ENCODE data around the gene SLC35D2.
A peak's percentile ranks its signal among the peaks of the same experiment; 100 is the strongest.
"Not testable (repeated sequence)": the region's sequence is repeated elsewhere in the genome, so short reads cannot be mapped to it uniquely, and the experiment has no call there.

SLC35D2 gene

GRCh38 chr9:96376891-96377874, 6.3 kb downstream of the SLC35D2 start:
- TF ChIP-seq CTCF (IDR thresholded peaks at IDR 0.05) = no peak
- H3K4me3 Mint-ChIP-seq = peak overlapping the region; percentile 16
- no peaks in the 10 kb centered on the region for H3K9me3 Mint-ChIP-seq
- H3K27me3 Mint-ChIP-seq (ENCODE audit: low read depth, poor library complexity) = peaks cover 12% of the 10 kb centered on the region
- peak overlapping the region; percentile 57 for H3K27ac Mint-ChIP-seq
- H3K4me1 Mint-ChIP-seq = peaks cover 32% of the 10 kb centered on the region
- peak; percentile 10 for DNase-seq
- H3K36me3 Mint-ChIP-seq (ENCODE audit: low read depth) = no peaks in the 10 kb centered on the region

GRCh38 chr9:96375507-96375906, 8.0 kb downstream of the SLC35D2 start:
- not testable (repeated sequence) for DNase-seq; H3K4me3 Mint-ChIP-seq; H3K36me3 Mint-ChIP-seq (ENCODE audit: low read depth); H3K27ac Mint-ChIP-seq; H3K27me3 Mint-ChIP-seq (ENCODE audit: low read depth, poor library complexity); H3K9me3 Mint-ChIP-seq
- H3K4me1 Mint-ChIP-seq = peaks cover 19% of the 10 kb centered on the region

GRCh38 chr9:96367943-96368342, 15.6 kb downstream of the SLC35D2 start:
- no peak for TF ChIP-seq CTCF (IDR thresholded peaks at IDR 0.05)
- H3K27me3 Mint-ChIP-seq (ENCODE audit: low read depth, poor library complexity) = no peaks in the 10 kb centered on the region
- peaks cover 23% of the 10 kb centered on the region for H3K36me3 Mint-ChIP-seq (ENCODE audit: low read depth)
- no peaks in the 10 kb centered on the region for H3K4me1 Mint-ChIP-seq
- no peak overlapping the region for H3K27ac Mint-ChIP-seq
- no peak for DNase-seq
- no peak overlapping the region for H3K4me3 Mint-ChIP-seq
- peaks cover 9% of the 10 kb centered on the region for H3K9me3 Mint-ChIP-seq

GRCh38 chr9:96363175-96363967, 20.1 kb downstream of the SLC35D2 start:
- Mint-ChIP-seq H3K9me3 (no peaks in the 10 kb centered on the region), H3K4me3 (no peak overlapping the region), H3K27ac (no peak overlapping the region), H3K27me3 (ENCODE audit: low read depth, poor library complexity) (no peaks in the 10 kb centered on the region), H3K36me3 (ENCODE audit: low read depth) (peaks cover 34% of the 10 kb centered on the region), H3K4me1 (no peaks in the 10 kb centered on the region)
- TF ChIP-seq CTCF (IDR thresholded peaks at IDR 0.05) = no peak
- DNase-seq = no peak

GRCh38 chr9:96362119-96362518, 21.4 kb downstream of the SLC35D2 start:
- not testable (repeated sequence) for H3K9me3 Mint-ChIP-seq; H3K4me1 Mint-ChIP-seq; H3K27ac Mint-ChIP-seq; H3K27me3 Mint-ChIP-seq (ENCODE audit: low read depth, poor library complexity); H3K4me3 Mint-ChIP-seq; DNase-seq
- peaks cover 34% of the 10 kb centered on the region for H3K36me3 Mint-ChIP-seq (ENCODE audit: low read depth)

GRCh38 chr9:96361668-96362067, 21.8 kb downstream of the SLC35D2 start:
- Mint-ChIP-seq H3K27ac (no peak overlapping the region), H3K4me3 (no peak overlapping the region), H3K9me3 (no peaks in the 10 kb centered on the region), H3K27me3 (ENCODE audit: low read depth, poor library complexity) (no peaks in the 10 kb centered on the region), H3K4me1 (no peaks in the 10 kb centered on the region), H3K36me3 (ENCODE audit: low read depth) (peaks cover 34% of the 10 kb centered on the region)
- no peak for DNase-seq
- no peak for TF ChIP-seq CTCF (IDR thresholded peaks at IDR 0.05)

Measured in nephron progenitor cell (in vitro differentiated cells).